Measurements from ENCODE around the gene CCN5. TPM values are rescaled to one million over a fixed set of nuclear protein-coding genes. Genes with fewer than 3 reads are reported as not detected.

Gene CCN5
- total and polyA plus RNA-seq, 2 of the 8 experiments (the other 6 are each of a cell fraction or from before 2014, with no cell fraction given): not detected

- Histone ChIP-seq H2AFZ (ENCODE audit: low read length) (no peak overlapping the region), H3K56ac (replicated peaks; ENCODE audit: insufficient read length, low read depth, low read length) (no peak overlapping the region), H3K9me3 (ENCODE audit: insufficient read depth in 2 of 2, low read depth in 1 of 2, low read length in 1 of 2) (no peaks in the 10 kb centered on the region), H3K4ac (replicated peaks; ENCODE audit: insufficient read length, low read depth, low read length) (no peak overlapping the region), H3K27me3 (replicated peaks in 1 of 4; ENCODE audit: control insufficient read depth in 3 of 4, extremely low read depth in 1 of 4, insufficient read depth in 3 of 4, low read length in 3 of 4) (no peaks in the 10 kb centered on the region), H3K4me3 (ENCODE audit: extremely low read depth in 1 of 4, insufficient read depth in 2 of 4, low read depth in 3 of 4, low read length in 4 of 4) (no peak overlapping the region), H4K91ac (replicated peaks; ENCODE audit: insufficient read length, low read length) (no peak overlapping the region), H3K36me3 (ENCODE audit: control insufficient read depth in 2 of 4, insufficient read depth in 4 of 4, low read length in 3 of 4) (no peaks in the 10 kb centered on the region), H4K8ac (ENCODE audit: extremely low read depth, insufficient read depth, low read length) (no peak overlapping the region), H3K23ac (ENCODE audit: insufficient read length) (no peak overlapping the region), H3K18ac (ENCODE audit: extremely low read depth, low read length) (no peak overlapping the region), H2BK120ac (replicated peaks; ENCODE audit: low read depth, low read length) (no peak overlapping the region), H2BK12ac (ENCODE audit: low read depth, low read length) (no peak overlapping the region), H3K27ac (ENCODE audit: low read depth, low read length) (no peak overlapping the region), H3K79me2 (ENCODE audit: control insufficient read depth in 1 of 2, insufficient read depth in 2 of 2, low read length in 2 of 2) (no peaks in the 10 kb centered on the region), H3K9ac (replicated peaks in 1 of 4; ENCODE audit: extremely low read depth in 1 of 4, low read depth in 3 of 4, low read length in 3 of 4) (no peak overlapping the region), H3K4me1 (replicated peaks in 1 of 4; ENCODE audit: control insufficient read depth in 3 of 4, insufficient read depth in 4 of 4, low read length in 3 of 4) (peaks cover 7 to 16% (median 14%) of the 10 kb centered on the region in 4 experiments), H4K20me1 (replicated peaks in 1 of 2; ENCODE audit: control insufficient read depth in 1 of 2, insufficient read depth in 2 of 2, low read length in 2 of 2) (no peaks in the 10 kb centered on the region), H2BK15ac (ENCODE audit: low read length) (no peak overlapping the region), H3K14ac (ENCODE audit: insufficient read length) (no peak overlapping the region), H2AK5ac (ENCODE audit: low read depth, low read length) (no peak overlapping the region), H2BK5ac (ENCODE audit: low read depth, low read length) (no peak overlapping the region), H3K23me2 (ENCODE audit: low read depth, low read length) (no peaks in the 10 kb centered on the region), H3K4me2 (ENCODE audit: insufficient read depth in 1 of 2, low read depth in 2 of 2, low read length in 2 of 2) (no peak overlapping the region), H4K5ac (ENCODE audit: insufficient read length, low read depth, low read length) (no peak overlapping the region), H3K79me1 (ENCODE audit: low read depth, low read length) (no peaks in the 10 kb centered on the region), H2BK20ac (ENCODE audit: low read length) (no peak overlapping the region)
- TF ChIP-seq BRCA1 (IDR thresholded peaks at IDR 0.05; ENCODE audit: low read depth, low read length): no peak
- no peak for TF ChIP-seq POLR2AphosphoS5 (IDR thresholded peaks at IDR 0.05; ENCODE audit: low read depth, low read length)
- TF ChIP-seq HDAC2 (IDR thresholded peaks at IDR 0.05; ENCODE audit: borderline replicate concordance in 1 of 2, low read depth in 2 of 2, low read length in 2 of 2): peak in 1 of 2 experiments; percentile 72; a peak in 1 of 4 replicates
- TF ChIP-seq MAFK (IDR thresholded peaks at IDR 0.05; ENCODE audit: low read depth, low read length): no peak
- no peak for TF ChIP-seq RAD21 (IDR thresholded peaks at IDR 0.05 in 1 of 2, conservative IDR thresholded peaks at IDR 0.05 in 1 of 2; ENCODE audit: low read depth in 2 of 2, low read length in 2 of 2)
- peak; percentile 97 for TF ChIP-seq KDM1A (IDR thresholded peaks at IDR 0.05; ENCODE audit: borderline replicate concordance, low read length)
- TF ChIP-seq SIX5 (IDR thresholded peaks at IDR 0.05; ENCODE audit: low read depth, low read length): no peak
- POLR2A ChIA-PET (ENCODE audit: partially characterized antibody): no interaction called here
- CTCF ChIA-PET (ENCODE audit: partially characterized antibody): interaction anchor here (9.7 to 20.4 kb wide), 4 partner anchors 9 to 42 kb away, joined by 83 to 180 read pairs (median 90); partner anchors contain the start of gene CCN5
- WGBS, 2 experiments (ENCODE audit: extremely low coverage in 1 of 2, insufficient coverage in 1 of 2, insufficient read length in 1 of 2, insufficient replicate concordance in 2 of 2, low coverage in 1 of 2, low lambda C conversion rate in 2 of 2, missing lambda C conversion rate in 1 of 2): 78% methylated on average over 5 of the region's 5 CpGs; no CpG with 5 or more reads in 1 of the 2 experiments
- FAIRE-seq: no peak
- no peak for DNase-seq (ENCODE audit: low read depth in 1 of 2, low spot score in 2 of 2)
Measured at GRCh38 chr20:44725837-44726236, 10.7 kb downstream of the CCN5 start.

All from H1 (cell line).